Right lobe of liver (tissue), 4 donors: Measurements from ENCODE around the gene RHOD.

Experiments
- POLR2A ChIP-seq: fragments of 450-650 bp; IDR thresholded peaks from one replicate; pipeline ENCODE4 v1.6.1; 2017; ENCODE audit warnings: antibody characterized with exemption, mild to moderate bottlenecking
- TF ChIP-seq, protein P1 (sequence below), 4 donors: fragments of 200-600 bp in 3 of 4; fragments of 450-650 bp in 1 of 4; IDR thresholded peaks; one replicate each; pipeline versions ENCODE4 v1.5.1 to v1.8.0; 2016 to 2022; ENCODE audit warnings: antibody characterized with exemption in 4 of 4, mild to moderate bottlenecking in 2 of 4
- donor health status: DM: no; HTN: no; CAD: no.
- donor health status: DM: no; HTN: no; CAD: no.
- donor health status: DM: no; HTN: yes; CAD: no.

GRCh38 chr11:67032830-67033551 is 23.7 kb upstream of the RHOD start:
- TF ChIP-seq, protein P1, sequence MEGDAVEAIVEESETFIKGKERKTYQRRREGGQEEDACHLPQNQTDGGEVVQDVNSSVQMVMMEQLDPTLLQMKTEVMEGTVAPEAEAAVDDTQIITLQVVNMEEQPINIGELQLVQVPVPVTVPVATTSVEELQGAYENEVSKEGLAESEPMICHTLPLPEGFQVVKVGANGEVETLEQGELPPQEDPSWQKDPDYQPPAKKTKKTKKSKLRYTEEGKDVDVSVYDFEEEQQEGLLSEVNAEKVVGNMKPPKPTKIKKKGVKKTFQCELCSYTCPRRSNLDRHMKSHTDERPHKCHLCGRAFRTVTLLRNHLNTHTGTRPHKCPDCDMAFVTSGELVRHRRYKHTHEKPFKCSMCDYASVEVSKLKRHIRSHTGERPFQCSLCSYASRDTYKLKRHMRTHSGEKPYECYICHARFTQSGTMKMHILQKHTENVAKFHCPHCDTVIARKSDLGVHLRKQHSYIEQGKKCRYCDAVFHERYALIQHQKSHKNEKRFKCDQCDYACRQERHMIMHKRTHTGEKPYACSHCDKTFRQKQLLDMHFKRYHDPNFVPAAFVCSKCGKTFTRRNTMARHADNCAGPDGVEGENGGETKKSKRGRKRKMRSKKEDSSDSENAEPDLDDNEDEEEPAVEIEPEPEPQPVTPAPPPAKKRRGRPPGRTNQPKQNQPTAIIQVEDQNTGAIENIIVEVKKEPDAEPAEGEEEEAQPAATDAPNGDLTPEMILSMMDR (IDR thresholded peaks at IDR 0.05), result no peak
- TF ChIP-seq POLR2A, result no peak
